CD4-positive, alpha-beta T cell (primary cell): Measurements from ENCODE around the gene ATP5F1C. TPM values are rescaled to one million over a fixed set of nuclear protein-coding genes. Genes with fewer than 3 reads are reported as not detected.

Experiments used
- ATAC-seq: fragments of 200-7000 bp; cut with Tn5 transposase; one replicate; pipeline ENCODE4 v1.10.0; 2022; ENCODE audit warnings: mild to moderate bottlenecking; ENCODE audit not compliant: poor library complexity
- CTCF ChIA-PET: fragments of 350-600 bp; sonication (Branson Sonifier 250); formaldehyde crosslinking; loops from one replicate; lab custom pipeline; 2021; ENCODE audit warnings: antibody characterized with exemption, inconsistent platforms; lab: Charles Lee
- POLR2A ChIA-PET: fragments of 350-600 bp; sonication (Branson Sonifier 250); formaldehyde crosslinking; loops from one replicate; lab custom pipeline; 2021; ENCODE audit warnings: antibody characterized with exemption, inconsistent platforms; lab: Charles Lee
- DNase-seq, 14 experiments: peaks; one replicate each; pipeline ENCODE4 v3.0.0-alpha.2; 2013 to 2020; ENCODE audit warnings: mixed read lengths in 2 of 14
- H3K27ac ChIP-seq, 2 donors: one replicate each; pipeline versions ENCODE4 v1.5.1 to v1.7.0; 2013; ENCODE audit warnings: low read length in 2 of 2, low read depth in 1 of 2, mild to moderate bottlenecking in 1 of 2
- H3K27me3 ChIP-seq, 2 experiments: 1 replicate in 1 of 2; 2 replicates in 1 of 2; pipeline versions ENCODE4 v1.6.1 to v1.7.0; 2013; ENCODE audit warnings: low read length in 2 of 2, control low read depth in 1 of 2, mild to moderate bottlenecking in 1 of 2, moderate library complexity in 1 of 2; ENCODE audit not compliant: insufficient read depth in 2 of 2, control insufficient read depth in 1 of 2
- H3K36me3 ChIP-seq: one replicate; pipeline ENCODE4 v1.6.1; 2013; ENCODE audit warnings: low read length, control low read depth; ENCODE audit not compliant: insufficient read depth
- H3K4me1 ChIP-seq: one replicate; pipeline ENCODE4 v1.6.1; 2013; ENCODE audit warnings: low read length, control low read depth; ENCODE audit not compliant: insufficient read depth
- H3K4me3 ChIP-seq: one replicate; pipeline ENCODE4 v1.5.1; 2013; ENCODE audit warnings: mild to moderate bottlenecking, low read length, moderate library complexity
- H3K9me3 ChIP-seq, 2 experiments: 1 replicate in 1 of 2; 2 replicates in 1 of 2; pipeline versions ENCODE4 v1.6.1 to v1.7.0; 2013; ENCODE audit warnings: low read length in 2 of 2, mild to moderate bottlenecking in 2 of 2, control low read depth in 1 of 2, moderate library complexity in 1 of 2; ENCODE audit not compliant: control insufficient read depth in 1 of 2, insufficient read depth in 1 of 2
- H3K27ac Mint-ChIP-seq: one replicate; pipeline ENCODE4 v1.8.0; 2020; ENCODE audit warnings: mixed read lengths
- H3K27me3 Mint-ChIP-seq: one replicate; pipeline ENCODE4 v1.8.0; 2021; ENCODE audit warnings: mixed read lengths
- H3K36me3 Mint-ChIP-seq: one replicate; pipeline ENCODE4 v1.8.0; 2021; ENCODE audit warnings: low read depth, mixed read lengths
- H3K4me1 Mint-ChIP-seq: one replicate; pipeline ENCODE4 v1.8.0; 2021; ENCODE audit warnings: low read depth, mixed read lengths
- H3K4me3 Mint-ChIP-seq: one replicate; pipeline ENCODE4 v1.8.0; 2020; ENCODE audit warnings: mild to moderate bottlenecking, mixed read lengths
- H3K9me3 Mint-ChIP-seq: one replicate; pipeline ENCODE4 v1.8.0; 2020; ENCODE audit warnings: mixed read lengths
- CTCF ChIP-seq: fragments of 200-600 bp; IDR thresholded peaks from one replicate; pipeline ENCODE4 v1.8.0; 2022; ENCODE audit warnings: antibody characterized with exemption, mild to moderate bottlenecking
- intact Hi-C, 2 experiments: fragments of 100-400 bp; cut with DNase I in 1 of 2; cut with micrococcal nuclease in 1 of 2; formaldehyde crosslinking; loops; one replicate each; pipeline versions ENCODE4 v1.15.1 to v1.9.0; 2023 to 2025; cut with DNase I, micrococcal nuclease
- total RNA-seq, 174 experiments: library from RNA in 2 of 174; stranded (reverse) in 2 of 174; gene quantifications; one replicate each; pipeline ENCODE4 v1.2.3 and lab custom pipeline; 2021 to 2026

Gene ATP5F1C
- total RNA-seq, 2 experiments from 2014 or later = 111 TPM

- TF ChIP-seq CTCF = no peak
- ChIA-PET POLR2A (no interaction called here), CTCF (no interaction called here)
- Mint-ChIP-seq H3K4me1 (no peaks in the 10 kb centered on the region), H3K9me3 (no peaks in the 10 kb centered on the region), H3K36me3 (peaks cover 93% of the 10 kb centered on the region), H3K27ac (no peak overlapping the region), H3K27me3 (no peaks in the 10 kb centered on the region), H3K4me3 (no peak overlapping the region)
- Histone ChIP-seq H3K27me3 (no peaks in the 10 kb centered on the region), H3K4me1 (no peaks in the 10 kb centered on the region), H3K36me3 (peaks cover 67% of the 10 kb centered on the region), H3K9me3 (no peaks in the 10 kb centered on the region), H3K27ac (no peak overlapping the region), H3K4me3 (no peak overlapping the region)
- intact Hi-C loops = no loop called here
- no peak for DNase-seq
- ATAC-seq = no peak
These were observed 20.8 kb upstream of the ATP5F1C start for GRCh38 chr10:7767209-7767608.

GRCh38 chr10:7768417-7768816 lies 19.6 kb upstream of the ATP5F1C start:
- TF ChIP-seq CTCF = no peak
- no peaks in the 10 kb centered on the region for H3K4me1 Mint-ChIP-seq
- no peaks in the 10 kb centered on the region for H3K9me3 ChIP-seq
- H3K4me1 ChIP-seq = no peaks in the 10 kb centered on the region
- no peak overlapping the region for H3K27ac Mint-ChIP-seq
- no peaks in the 10 kb centered on the region for H3K27me3 Mint-ChIP-seq
- no peaks in the 10 kb centered on the region for H3K9me3 Mint-ChIP-seq
- ChIA-PET POLR2A (no interaction called here), CTCF (no interaction called here)
- ATAC-seq (no peak), DNase-seq (no peak)
- no peak overlapping the region for H3K4me3 ChIP-seq
- intact Hi-C loops = no loop called here
- no peak overlapping the region for H3K4me3 Mint-ChIP-seq
- H3K36me3 ChIP-seq = peaks cover 69% of the 10 kb centered on the region
- H3K27me3 ChIP-seq = no peaks in the 10 kb centered on the region
- H3K27ac ChIP-seq = no peak overlapping the region
- peaks cover 95% of the 10 kb centered on the region for H3K36me3 Mint-ChIP-seq

GRCh38 chr10:7773845-7774801 lies 13.9 kb upstream of the ATP5F1C start:
- CTCF ChIA-PET = no interaction called here
- Mint-ChIP-seq H3K9me3 (no peaks in the 10 kb centered on the region), H3K27ac (no peak overlapping the region), H3K36me3 (peaks cover 86% of the 10 kb centered on the region), H3K4me1 (no peaks in the 10 kb centered on the region), H3K4me3 (no peak overlapping the region), H3K27me3 (no peaks in the 10 kb centered on the region)
- intact Hi-C loops = no loop called here
- Histone ChIP-seq H3K27ac (no peak overlapping the region), H3K4me3 (no peak overlapping the region), H3K27me3 (no peaks in the 10 kb centered on the region), H3K4me1 (no peaks in the 10 kb centered on the region), H3K9me3 (no peaks in the 10 kb centered on the region), H3K36me3 (peaks cover 61% of the 10 kb centered on the region)
- ATAC-seq (no peak), DNase-seq (no peak)
- POLR2A ChIA-PET = interaction anchor here (1.1 kb wide), 1 partner anchor 14 kb away, joined by 4 read pairs; the partner anchor contains the start of genes ATP5F1C and KIN
- no peak for TF ChIP-seq CTCF
